ENCODE results near the gene BTBD7. TPM values are rescaled to one million over a fixed set of nuclear protein-coding genes. Genes with fewer than 3 reads are reported as not detected.
A peak's percentile ranks its signal among the peaks of the same experiment; 100 is the strongest.

The BTBD7 gene
- total RNA-seq, 1 donor from 2014 or later, result 39.4 TPM

- H3K4me3 ChIP-seq, result no peak overlapping the region
- TF ChIP-seq CTCF (IDR thresholded peaks at IDR 0.05), result no peak
- DNase-seq, result no peak
- ATAC-seq, result no peak
- H3K36me3 ChIP-seq, result peaks cover 30% of the 10 kb centered on the region
- intact Hi-C loops (cut with DNase I), result no loop called here
- H3K4me1 ChIP-seq, result no peaks in the 10 kb centered on the region
- no peaks in the 10 kb centered on the region for H3K27me3 ChIP-seq (ENCODE audit: low read depth)
- no peak overlapping the region for H3K27ac ChIP-seq
- H3K9me3 ChIP-seq, result no peaks in the 10 kb centered on the region
These were observed 102.3 kb downstream of the BTBD7 start for GRCh38 chr14:93230539-93230938.

DNA sequence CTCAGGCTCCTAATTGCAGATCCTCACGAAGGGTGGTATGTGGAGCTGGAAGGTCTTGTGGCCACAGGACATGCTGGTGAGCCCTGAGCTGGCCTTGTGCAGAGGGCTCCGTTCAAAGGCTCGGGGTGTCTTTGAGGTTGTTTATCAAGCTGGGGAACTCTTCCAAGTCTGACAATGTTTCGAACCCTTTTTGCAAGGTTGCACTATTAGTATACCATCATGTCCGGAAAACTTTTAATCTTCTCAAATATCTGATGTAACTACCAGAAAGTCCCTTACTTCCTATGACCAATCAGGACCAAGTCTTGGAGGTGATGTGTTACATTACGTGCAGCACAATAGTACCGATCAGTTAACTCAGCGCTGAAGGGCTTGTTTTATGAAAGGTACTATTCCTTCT, 104.3 kb downstream of the BTBD7 start:
- Histone ChIP-seq H3K9me3 (no peaks in the 10 kb centered on the region), H3K36me3 (peaks cover 50% of the 10 kb centered on the region)
- intact Hi-C loops (cut with DNase I), result no loop called here

DNA sequence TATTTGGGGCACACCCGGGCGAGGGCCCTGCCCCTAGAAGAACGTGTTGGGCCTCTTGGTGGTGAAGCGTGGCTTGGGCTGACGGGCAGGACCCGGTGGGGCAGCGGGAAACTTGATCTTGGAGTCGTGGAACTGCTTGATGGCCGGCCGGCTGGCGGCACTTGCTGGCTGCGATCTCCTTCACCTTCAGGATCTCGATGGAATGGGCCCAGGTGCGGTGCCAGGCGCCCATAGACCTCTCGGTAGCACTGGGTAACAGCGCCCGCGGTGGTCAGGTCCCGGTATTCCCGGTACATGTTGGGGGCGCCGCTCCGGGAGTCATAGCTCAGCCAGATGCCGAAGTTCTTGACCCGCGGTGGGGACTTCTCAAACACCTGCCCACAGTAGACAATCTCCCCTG, 109.3 kb downstream of the BTBD7 start:
- Histone ChIP-seq H3K4me1 (no peaks in the 10 kb centered on the region), H3K27ac (no peak overlapping the region), H3K36me3 (peaks cover 96% of the 10 kb centered on the region), H3K4me3 (no peak overlapping the region), H3K27me3 (ENCODE audit: low read depth) (no peaks in the 10 kb centered on the region), H3K9me3 (no peaks in the 10 kb centered on the region)
- ATAC-seq (no peak), DNase-seq (no peak)
- intact Hi-C loops (cut with DNase I), result no loop called here
- no peak for TF ChIP-seq CTCF (IDR thresholded peaks at IDR 0.05)

More for the DNA sequence above, 104.3 kb downstream of the BTBD7 start:
- Histone ChIP-seq H3K27ac (no peak overlapping the region), H3K4me3 (no peak overlapping the region), H3K27me3 (ENCODE audit: low read depth) (no peaks in the 10 kb centered on the region), H3K4me1 (no peaks in the 10 kb centered on the region)
- DNase-seq, result no peak
- no peak for ATAC-seq
- TF ChIP-seq CTCF (IDR thresholded peaks at IDR 0.05), result no peak

- H3K36me3 ChIP-seq, result peaks cover 98% of the 10 kb centered on the region
- no peak for ATAC-seq
- no peak overlapping the region for H3K27ac ChIP-seq
- H3K27me3 ChIP-seq (ENCODE audit: low read depth), result no peaks in the 10 kb centered on the region
- H3K4me1 ChIP-seq, result no peaks in the 10 kb centered on the region
- no peaks in the 10 kb centered on the region for H3K9me3 ChIP-seq
- intact Hi-C loops (cut with DNase I), result no loop called here
- DNase-seq, result no peak
- no peak for TF ChIP-seq CTCF (IDR thresholded peaks at IDR 0.05)
- no peak overlapping the region for H3K4me3 ChIP-seq
These were observed 112.3 kb downstream of the BTBD7 start for GRCh38 chr14:93220509-93220908.

DNA sequence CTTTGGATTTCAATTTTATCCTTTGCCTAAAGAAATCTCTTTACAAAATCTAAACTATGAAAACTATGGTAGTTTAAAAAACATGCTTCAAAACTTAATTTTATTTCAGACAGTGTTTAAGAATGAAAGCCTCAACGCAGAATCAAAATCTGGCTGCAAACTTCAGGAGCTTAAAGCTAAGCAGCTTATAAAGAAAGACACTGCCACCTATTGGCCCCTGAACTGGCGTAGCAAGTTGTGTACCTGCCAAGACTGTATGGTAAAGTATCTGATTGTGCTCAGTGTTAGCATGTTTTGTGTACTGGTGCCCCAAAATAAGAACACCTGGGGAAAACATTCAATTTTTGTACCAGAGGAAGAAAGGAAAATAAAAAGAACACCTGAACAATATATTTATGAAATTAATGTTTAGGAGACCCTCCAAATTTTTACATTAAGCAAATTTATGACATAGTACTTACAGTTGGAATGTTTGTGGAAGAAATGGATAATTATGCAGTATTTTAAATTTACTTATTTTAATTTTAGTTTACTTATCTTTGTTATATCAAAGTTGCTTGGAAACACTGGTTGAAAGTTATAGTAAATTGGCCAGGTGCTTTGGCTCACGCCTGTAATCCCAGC, 113.6 kb downstream of the BTBD7 start:
- intact Hi-C loops (cut with DNase I), result no loop called here
- DNase-seq (no peak), ATAC-seq (peak in 1 of 2 donors; percentile 68)
- H3K27me3 ChIP-seq (ENCODE audit: low read depth), result no peaks in the 10 kb centered on the region
- H3K9me3 ChIP-seq, result no peaks in the 10 kb centered on the region
- peaks cover 98% of the 10 kb centered on the region for H3K36me3 ChIP-seq
- no peak overlapping the region for H3K27ac ChIP-seq
- no peaks in the 10 kb centered on the region for H3K4me1 ChIP-seq
- peak; percentile 48 for TF ChIP-seq CTCF (IDR thresholded peaks at IDR 0.05)
- H3K4me3 ChIP-seq, result no peak overlapping the region

Measured in lower lobe of right lung (tissue), 2 donors.